Ovary (tissue), 3 donors: ENCODE results near the gene RYR3.

Experiments used
- CTCF ChIP-seq, 3 donors: fragments of 450-650 bp in 2 of 3; fragments of 200-600 bp in 1 of 3; IDR thresholded peaks; one replicate each; pipeline versions ENCODE4 v1.5.1 to v1.8.0; 2016 to 2022; ENCODE audit warnings: antibody characterized with exemption in 3 of 3, mild to moderate bottlenecking in 1 of 3
- POLR2A ChIP-seq: fragments of 450-650 bp; IDR thresholded peaks from one replicate; pipeline ENCODE4 v1.6.1; 2017; ENCODE audit warnings: antibody characterized with exemption, mild to moderate bottlenecking, moderate library complexity
- donor health status: DM: no; HTN: no; CAD: no.

DNA sequence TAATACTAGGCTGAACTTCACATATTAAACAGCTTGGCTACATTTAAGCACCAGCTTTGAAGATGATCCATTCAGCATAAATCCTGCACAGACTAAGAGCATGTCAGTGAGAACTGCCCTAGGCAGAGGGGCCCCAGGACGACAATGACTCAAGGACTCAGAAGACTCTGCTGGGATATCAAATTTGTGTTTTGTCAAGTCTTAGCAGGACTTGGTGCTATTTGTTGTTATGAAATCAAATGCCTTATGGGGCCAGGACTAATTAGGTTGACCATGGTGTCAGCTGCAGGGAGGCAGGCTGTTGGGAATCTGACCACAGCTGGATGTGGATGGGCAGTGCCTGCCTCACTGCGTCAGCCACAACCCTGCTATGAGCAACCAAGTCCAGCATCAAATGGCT is 91.8 kb downstream of the RYR3 start:
- TF ChIP-seq CTCF (IDR thresholded peaks at IDR 0.05) (no peak), POLR2A (no peak)
